GM21825 (cell line): Measurements from ENCODE around the gene USB1.

ENCODE experiments used
- ATAC-seq: cut with Tn5 transposase; IDR thresholded peaks from one replicate; pipeline ENCODE4 v1.9.1; 2021; ENCODE audit warnings: mild to moderate bottlenecking, moderate library complexity; ENCODE audit not compliant: unreplicated experiment

USB1 gene

GRCh38 chr16:58045096-58045495, 43.9 kb downstream of the USB1 start:
- no peak for ATAC-seq

- no peak for ATAC-seq
These were observed 45.1 kb downstream of the USB1 start for GRCh38 chr16:58046054-58046881.

DNA sequence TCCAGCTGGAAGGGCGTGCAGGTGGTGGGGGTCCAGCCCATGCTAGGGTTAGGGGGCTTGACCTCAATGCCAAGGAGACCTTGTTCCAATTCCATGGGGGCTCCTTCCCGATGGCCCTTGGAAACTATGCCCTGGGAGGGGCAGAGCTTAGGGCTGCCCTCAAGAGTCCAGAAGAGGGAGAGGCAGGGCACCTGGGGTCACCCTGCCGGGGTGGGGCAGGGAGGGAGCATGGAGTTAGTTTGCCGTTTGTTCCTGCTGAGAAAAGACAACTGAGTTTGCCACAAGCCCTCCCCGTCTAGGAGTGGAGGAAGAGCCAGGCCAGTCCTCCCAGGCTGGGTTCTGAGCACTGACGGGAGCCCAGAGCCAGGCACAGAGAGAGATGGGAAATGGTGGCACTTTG, 45.7 kb downstream of the USB1 start:
- ATAC-seq, result no peak

GRCh38 chr16:58047557-58048348, 46.5 kb downstream of the USB1 start:
- ATAC-seq, result no peak

- ATAC-seq, result no peak
These were observed 47.5 kb downstream of the USB1 start for GRCh38 chr16:58048494-58049231.

DNA sequence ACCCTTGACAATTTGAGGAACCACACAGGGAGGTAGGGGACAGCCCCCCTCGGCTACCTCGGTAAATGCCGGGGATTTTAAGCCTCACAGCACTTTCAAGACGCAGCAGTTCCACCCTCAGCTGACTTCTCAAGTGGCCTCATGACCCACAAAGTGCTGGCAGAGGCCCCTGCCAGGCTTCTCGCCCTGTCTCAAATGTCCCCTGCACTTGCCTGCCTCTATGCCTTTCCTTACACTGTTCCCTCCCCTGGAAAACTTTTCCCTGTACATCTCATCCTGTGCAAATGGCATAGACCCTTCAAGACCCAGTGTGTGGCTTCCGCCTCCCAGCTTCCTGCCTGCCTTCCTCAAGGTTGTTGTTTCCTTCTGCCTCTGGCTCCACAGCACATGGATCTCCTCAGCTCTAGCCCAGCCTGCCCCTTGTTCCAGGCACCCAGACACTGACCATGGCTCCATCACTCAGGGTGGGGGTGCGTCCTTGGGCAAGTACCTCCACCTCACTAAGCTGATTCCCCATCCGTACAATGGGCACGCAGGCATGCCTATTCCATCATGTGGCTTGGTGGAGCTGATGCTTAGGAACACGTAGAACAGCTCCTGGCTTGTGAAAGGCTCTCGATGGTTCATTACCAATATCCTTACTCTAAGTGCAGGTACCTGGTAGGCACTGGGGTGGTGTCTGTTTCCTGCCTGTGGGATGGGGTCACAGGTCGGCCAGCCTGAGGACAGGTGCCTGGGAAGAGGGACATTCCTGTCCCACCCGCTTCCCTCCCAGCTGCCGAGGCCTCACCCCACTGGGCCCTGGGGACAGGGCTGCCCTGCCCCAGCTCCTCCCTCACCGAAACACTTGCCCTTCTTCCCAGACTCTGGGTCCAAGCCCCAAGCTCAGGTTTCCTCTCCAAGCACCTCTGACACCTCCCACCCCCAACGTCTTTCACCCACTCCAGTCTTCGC, 48.3 kb downstream of the USB1 start:
- no peak for ATAC-seq

DNA sequence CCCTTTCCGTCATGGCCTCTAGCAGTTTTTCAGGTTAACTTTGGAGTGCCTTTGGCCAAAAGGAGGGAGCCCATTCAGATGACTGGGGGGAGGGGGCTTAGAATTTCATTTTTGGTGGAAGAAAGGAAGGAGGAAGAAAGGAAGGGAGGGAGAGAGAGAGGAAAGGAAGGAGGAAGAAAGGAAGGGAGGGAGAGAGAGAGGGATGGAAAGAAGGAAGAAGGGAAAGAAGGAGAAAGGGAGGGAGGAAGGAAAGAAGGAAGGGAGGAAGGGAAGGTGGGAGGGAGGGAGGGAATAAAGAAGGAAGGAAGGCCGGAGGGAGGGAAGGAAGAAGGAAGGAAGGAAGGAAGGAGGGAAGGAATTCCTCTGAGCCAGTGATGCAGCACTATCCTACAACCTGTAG, 50.1 kb downstream of the USB1 start:
- ATAC-seq, result no peak

GRCh38 chr16:58051821-58052603, 50.8 kb downstream of the USB1 start:
- ATAC-seq, result no peak

- no peak for ATAC-seq
These were observed 52.4 kb downstream of the USB1 start for GRCh38 chr16:58053682-58054005.

GRCh38 chr16:58054289-58054688, 53.1 kb downstream of the USB1 start:
- ATAC-seq, result no peak

- ATAC-seq, result no peak
These were observed 55.4 kb downstream of the USB1 start for GRCh38 chr16:58056580-58056979.

GRCh38 chr16:58057121-58057520, 55.9 kb downstream of the USB1 start:
- no peak for ATAC-seq

DNA sequence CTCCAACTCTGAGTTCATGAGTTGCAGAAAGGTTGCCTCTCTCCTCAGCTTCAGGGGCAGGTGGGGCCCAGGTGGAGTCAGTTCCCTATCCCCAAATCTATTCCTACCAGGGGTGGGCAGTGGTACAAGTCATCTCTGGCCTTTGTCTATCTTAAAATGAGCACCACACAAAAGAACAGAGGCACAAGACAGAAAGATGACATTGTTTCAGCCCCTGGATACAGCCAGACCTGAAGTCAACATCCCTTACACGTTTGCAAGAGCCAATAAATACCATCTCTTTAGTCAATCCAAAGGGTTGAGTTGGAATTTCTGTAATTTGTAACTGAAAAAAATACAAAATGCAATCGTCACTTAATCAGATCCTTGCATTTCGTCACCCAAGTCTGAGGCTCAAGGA, 56.6 kb downstream of the USB1 start:
- no peak for ATAC-seq

GRCh38 chr16:58062821-58063220, 61.6 kb downstream of the USB1 start:
- ATAC-seq, result no peak

- ATAC-seq, result no peak
These were observed 62.3 kb downstream of the USB1 start for GRCh38 chr16:58063377-58064076.

DNA sequence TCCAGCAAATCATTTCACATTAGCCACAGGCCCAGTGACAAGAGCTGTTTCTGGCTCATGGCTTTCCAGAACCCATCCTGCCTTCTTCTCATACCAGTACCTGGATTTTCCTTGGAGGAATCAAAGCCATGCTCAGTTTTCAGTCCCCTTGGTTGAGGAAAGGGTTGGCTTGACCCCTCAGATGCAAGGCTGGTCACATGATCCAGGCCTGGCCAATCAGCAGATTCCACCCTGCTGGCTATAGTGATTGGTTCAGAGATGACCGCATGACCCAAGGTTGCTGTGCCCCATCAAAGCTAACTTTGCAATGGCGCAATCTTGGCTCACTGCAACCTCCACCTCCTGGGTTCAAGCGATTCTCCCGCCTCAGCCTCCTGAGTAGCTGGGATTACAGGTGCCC, 69.4 kb downstream of the USB1 start:
- ATAC-seq, result no peak
